ENCODE data around the gene NSD1. TPM values are rescaled to one million over a fixed set of nuclear protein-coding genes. Genes with fewer than 3 reads are reported as not detected.

NSD1 gene
- total and polyA plus RNA-seq, 10 of the 15 experiments (the other 5 are each of a cell fraction or from before 2014, with no cell fraction given), result 7.0 to 57.9 (median 30.4) TPM

DNA sequence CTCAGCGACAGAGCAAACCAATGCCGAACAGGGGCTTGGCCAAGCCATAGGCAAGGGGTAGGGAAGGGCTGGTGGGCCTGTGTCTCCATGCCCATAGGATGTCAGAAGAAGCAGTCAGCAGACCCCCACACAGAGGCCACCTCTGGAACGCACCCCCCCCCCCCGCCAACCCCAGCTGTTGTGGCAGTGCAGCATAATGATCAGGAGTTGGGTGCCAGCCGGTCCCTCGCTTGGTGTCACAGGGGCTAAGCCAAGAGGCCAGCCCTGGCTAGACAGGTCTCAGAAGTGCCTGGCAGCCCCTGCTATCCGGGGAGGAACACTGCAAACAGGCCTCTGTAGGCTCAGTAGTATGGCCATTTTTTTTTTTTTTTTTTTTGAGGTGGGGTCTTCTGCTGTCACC is 181.8 kb downstream of the NSD1 start:
- Histone ChIP-seq H3K9ac (ENCODE audit: control insufficient read depth, insufficient read depth, low read length) (no peak overlapping the region), H3K27me3 (replicated peaks in 1 of 2; ENCODE audit: control insufficient read depth in 2 of 2, insufficient read depth in 2 of 2, low read length in 1 of 2) (no peaks in the 10 kb centered on the region), H3K4me2 (ENCODE audit: control insufficient read depth, insufficient read depth) (no peak overlapping the region), H3K4me1 (ENCODE audit: control insufficient read depth, insufficient read depth, low read length) (peaks cover 13% of the 10 kb centered on the region), H3K79me2 (ENCODE audit: control insufficient read depth, insufficient read depth, low read length) (peaks cover 3% of the 10 kb centered on the region), H3K4me3 (no peak overlapping the region), H2AFZ (ENCODE audit: control insufficient read depth, low read depth, low read length) (no peak overlapping the region), H3K36me3 (ENCODE audit: control insufficient read depth in 2 of 2, insufficient read depth in 2 of 2, low read length in 1 of 2) (no peaks in the 10 kb centered on the region; a peak in 1 of 4 replicates), H3K9me3 (replicated peaks; ENCODE audit: control insufficient read depth, insufficient read depth, low read length) (peaks cover 7% of the 10 kb centered on the region), H4K20me1 (ENCODE audit: control insufficient read depth, insufficient read depth) (no peaks in the 10 kb centered on the region), H3K27ac (ENCODE audit: control insufficient read depth, insufficient read depth) (no peak overlapping the region)
- no peak for DNase-seq (ENCODE audit: low read depth, low spot score)
- CTCF ChIA-PET, result interaction anchor here (0.7 to 5.8 kb wide), 6 partner anchors 45 to 974 kb away, joined by 3 to 88 read pairs (median 5); no protein-coding TSS in a partner anchor
- SMC1A ChIA-PET (ENCODE audit: uncharacterized antibody, unreplicated experiment), result interaction anchor here (0.6 to 1.3 kb wide), 5 partner anchors 37 to 88 kb away, joined by 3 to 5 read pairs (median 3); no protein-coding TSS in a partner anchor
- WGBS (ENCODE audit: insufficient coverage, insufficient replicate concordance, low lambda C conversion rate, missing lambda C conversion rate), result 93% methylated on average over 7 of the region's 7 CpGs
- FAIRE-seq, result no peak
- POLR2A ChIA-PET, result interaction anchor here (0.7 to 0.9 kb wide), 2 partner anchors 54 to 140 kb away, joined by 4 to 7 read pairs; no protein-coding TSS in a partner anchor
- intact Hi-C loops (cut with micrococcal nuclease; ENCODE audit: unreplicated experiment), result no loop called here
- RAD21 ChIA-PET (ENCODE audit: unreplicated experiment), result no interaction called here
- ATAC-seq, result no peak
- in situ Hi-C loops (cut with MboI), result loop anchor here (5.0 kb wide), 1 partner anchor 132 kb away; the partner anchor contains the start of gene PRR7
- no TSS peak for BruUV-seq (replicated peaks)
- TF ChIP-seq IKZF1 (conservative IDR thresholded peaks at IDR 0.05), result no peak
- TF ChIP-seq, protein P1, sequence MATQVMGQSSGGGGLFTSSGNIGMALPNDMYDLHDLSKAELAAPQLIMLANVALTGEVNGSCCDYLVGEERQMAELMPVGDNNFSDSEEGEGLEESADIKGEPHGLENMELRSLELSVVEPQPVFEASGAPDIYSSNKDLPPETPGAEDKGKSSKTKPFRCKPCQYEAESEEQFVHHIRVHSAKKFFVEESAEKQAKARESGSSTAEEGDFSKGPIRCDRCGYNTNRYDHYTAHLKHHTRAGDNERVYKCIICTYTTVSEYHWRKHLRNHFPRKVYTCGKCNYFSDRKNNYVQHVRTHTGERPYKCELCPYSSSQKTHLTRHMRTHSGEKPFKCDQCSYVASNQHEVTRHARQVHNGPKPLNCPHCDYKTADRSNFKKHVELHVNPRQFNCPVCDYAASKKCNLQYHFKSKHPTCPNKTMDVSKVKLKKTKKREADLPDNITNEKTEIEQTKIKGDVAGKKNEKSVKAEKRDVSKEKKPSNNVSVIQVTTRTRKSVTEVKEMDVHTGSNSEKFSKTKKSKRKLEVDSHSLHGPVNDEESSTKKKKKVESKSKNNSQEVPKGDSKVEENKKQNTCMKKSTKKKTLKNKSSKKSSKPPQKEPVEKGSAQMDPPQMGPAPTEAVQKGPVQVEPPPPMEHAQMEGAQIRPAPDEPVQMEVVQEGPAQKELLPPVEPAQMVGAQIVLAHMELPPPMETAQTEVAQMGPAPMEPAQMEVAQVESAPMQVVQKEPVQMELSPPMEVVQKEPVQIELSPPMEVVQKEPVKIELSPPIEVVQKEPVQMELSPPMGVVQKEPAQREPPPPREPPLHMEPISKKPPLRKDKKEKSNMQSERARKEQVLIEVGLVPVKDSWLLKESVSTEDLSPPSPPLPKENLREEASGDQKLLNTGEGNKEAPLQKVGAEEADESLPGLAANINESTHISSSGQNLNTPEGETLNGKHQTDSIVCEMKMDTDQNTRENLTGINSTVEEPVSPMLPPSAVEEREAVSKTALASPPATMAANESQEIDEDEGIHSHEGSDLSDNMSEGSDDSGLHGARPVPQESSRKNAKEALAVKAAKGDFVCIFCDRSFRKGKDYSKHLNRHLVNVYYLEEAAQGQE (IDR thresholded peaks at IDR 0.05; ENCODE audit: low read depth, low read length), result no peak
- TF ChIP-seq MTA3 (IDR thresholded peaks at IDR 0.05; ENCODE audit: borderline replicate concordance, low read length), result no peak
- TF ChIP-seq, protein P2, sequence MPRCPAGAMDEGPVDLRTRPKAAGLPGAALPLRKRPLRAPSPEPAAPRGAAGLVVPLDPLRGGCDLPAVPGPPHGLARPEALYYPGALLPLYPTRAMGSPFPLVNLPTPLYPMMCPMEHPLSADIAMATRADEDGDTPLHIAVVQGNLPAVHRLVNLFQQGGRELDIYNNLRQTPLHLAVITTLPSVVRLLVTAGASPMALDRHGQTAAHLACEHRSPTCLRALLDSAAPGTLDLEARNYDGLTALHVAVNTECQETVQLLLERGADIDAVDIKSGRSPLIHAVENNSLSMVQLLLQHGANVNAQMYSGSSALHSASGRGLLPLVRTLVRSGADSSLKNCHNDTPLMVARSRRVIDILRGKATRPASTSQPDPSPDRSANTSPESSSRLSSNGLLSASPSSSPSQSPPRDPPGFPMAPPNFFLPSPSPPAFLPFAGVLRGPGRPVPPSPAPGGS (IDR thresholded peaks at IDR 0.05; ENCODE audit: borderline replicate concordance, insufficient read depth, low read depth, low read length, poor library complexity, severe bottlenecking), result no peak
- TF ChIP-seq CEBPB (IDR thresholded peaks at IDR 0.05; ENCODE audit: borderline replicate concordance in 1 of 2, low read depth in 2 of 2, low read length in 2 of 2), result no peak
- TF ChIP-seq, protein P3, sequence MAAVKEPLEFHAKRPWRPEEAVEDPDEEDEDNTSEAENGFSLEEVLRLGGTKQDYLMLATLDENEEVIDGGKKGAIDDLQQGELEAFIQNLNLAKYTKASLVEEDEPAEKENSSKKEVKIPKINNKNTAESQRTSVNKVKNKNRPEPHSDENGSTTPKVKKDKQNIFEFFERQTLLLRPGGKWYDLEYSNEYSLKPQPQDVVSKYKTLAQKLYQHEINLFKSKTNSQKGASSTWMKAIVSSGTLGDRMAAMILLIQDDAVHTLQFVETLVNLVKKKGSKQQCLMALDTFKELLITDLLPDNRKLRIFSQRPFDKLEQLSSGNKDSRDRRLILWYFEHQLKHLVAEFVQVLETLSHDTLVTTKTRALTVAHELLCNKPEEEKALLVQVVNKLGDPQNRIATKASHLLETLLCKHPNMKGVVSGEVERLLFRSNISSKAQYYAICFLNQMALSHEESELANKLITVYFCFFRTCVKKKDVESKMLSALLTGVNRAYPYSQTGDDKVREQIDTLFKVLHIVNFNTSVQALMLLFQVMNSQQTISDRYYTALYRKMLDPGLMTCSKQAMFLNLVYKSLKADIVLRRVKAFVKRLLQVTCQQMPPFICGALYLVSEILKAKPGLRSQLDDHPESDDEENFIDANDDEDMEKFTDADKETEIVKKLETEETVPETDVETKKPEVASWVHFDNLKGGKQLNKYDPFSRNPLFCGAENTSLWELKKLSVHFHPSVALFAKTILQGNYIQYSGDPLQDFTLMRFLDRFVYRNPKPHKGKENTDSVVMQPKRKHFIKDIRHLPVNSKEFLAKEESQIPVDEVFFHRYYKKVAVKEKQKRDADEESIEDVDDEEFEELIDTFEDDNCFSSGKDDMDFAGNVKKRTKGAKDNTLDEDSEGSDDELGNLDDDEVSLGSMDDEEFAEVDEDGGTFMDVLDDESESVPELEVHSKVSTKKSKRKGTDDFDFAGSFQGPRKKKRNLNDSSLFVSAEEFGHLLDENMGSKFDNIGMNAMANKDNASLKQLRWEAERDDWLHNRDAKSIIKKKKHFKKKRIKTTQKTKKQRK (IDR thresholded peaks at IDR 0.05; ENCODE audit: low read depth, low read length), result no peak
- no peak for TF ChIP-seq ESRRA (IDR thresholded peaks at IDR 0.05; ENCODE audit: low read length)
- TF ChIP-seq RBBP5 (conservative IDR thresholded peaks at IDR 0.05), result no peak
- TF ChIP-seq SUZ12 (IDR thresholded peaks at IDR 0.05; ENCODE audit: unreplicated experiment), result no peak
- TF ChIP-seq ATF7 (IDR thresholded peaks at IDR 0.05; ENCODE audit: low read depth), result no peak
- TF ChIP-seq, protein P4, sequence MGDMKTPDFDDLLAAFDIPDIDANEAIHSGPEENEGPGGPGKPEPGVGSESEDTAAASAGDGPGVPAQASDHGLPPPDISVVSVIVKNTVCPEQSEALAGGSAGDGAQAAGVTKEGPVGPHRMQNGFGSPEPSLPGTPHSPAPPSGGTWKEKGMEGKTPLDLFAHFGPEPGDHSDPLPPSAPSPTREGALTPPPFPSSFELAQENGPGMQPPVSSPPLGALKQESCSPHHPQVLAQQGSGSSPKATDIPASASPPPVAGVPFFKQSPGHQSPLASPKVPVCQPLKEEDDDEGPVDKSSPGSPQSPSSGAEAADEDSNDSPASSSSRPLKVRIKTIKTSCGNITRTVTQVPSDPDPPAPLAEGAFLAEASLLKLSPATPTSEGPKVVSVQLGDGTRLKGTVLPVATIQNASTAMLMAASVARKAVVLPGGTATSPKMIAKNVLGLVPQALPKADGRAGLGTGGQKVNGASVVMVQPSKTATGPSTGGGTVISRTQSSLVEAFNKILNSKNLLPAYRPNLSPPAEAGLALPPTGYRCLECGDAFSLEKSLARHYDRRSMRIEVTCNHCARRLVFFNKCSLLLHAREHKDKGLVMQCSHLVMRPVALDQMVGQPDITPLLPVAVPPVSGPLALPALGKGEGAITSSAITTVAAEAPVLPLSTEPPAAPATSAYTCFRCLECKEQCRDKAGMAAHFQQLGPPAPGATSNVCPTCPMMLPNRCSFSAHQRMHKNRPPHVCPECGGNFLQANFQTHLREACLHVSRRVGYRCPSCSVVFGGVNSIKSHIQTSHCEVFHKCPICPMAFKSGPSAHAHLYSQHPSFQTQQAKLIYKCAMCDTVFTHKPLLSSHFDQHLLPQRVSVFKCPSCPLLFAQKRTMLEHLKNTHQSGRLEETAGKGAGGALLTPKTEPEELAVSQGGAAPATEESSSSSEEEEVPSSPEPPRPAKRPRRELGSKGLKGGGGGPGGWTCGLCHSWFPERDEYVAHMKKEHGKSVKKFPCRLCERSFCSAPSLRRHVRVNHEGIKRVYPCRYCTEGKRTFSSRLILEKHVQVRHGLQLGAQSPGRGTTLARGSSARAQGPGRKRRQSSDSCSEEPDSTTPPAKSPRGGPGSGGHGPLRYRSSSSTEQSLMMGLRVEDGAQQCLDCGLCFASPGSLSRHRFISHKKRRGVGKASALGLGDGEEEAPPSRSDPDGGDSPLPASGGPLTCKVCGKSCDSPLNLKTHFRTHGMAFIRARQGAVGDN (IDR thresholded peaks at IDR 0.05), result no peak
